ENCODE data around the gene AGO1.
A peak's percentile ranks its signal among the peaks of the same experiment; 100 is the strongest.

AGO1 gene

DNA sequence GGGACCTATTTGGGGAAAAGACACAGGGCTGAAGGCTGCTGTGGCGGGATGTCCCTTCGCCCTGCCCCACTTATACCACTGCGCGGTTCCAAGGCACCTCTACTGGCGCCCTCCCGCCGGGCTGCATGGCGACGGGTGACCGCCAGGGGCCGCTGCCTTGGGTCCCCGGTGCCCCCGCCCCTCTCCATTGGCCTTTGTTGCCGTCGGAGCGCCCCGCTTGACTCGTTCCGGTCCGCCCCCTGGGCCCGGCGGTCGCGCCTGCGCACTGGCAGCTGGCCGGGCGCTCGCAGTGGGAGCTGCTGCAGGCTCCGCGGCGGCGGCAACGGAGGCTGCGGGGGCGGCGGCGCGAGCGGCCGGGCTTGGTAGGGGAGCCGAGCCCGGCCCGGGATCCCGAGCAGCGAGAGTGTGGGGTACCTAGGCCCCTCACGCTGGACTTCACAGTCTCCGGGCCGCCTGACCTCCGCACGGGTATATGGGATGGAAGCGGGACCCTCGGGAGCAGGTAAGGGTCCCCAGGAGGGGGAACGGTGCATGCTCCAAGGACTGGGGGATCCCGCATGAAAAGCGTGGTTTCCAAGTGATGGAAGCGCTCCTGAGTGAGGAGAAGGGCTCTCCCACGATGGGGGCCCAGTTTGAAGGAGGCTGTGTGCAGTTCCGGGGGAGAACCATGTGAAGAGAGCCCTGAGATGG, at the start of gene AGO1:
AGO1 (plus strand) TSS at position 265 of the 690 bp plus-strand sequence; CDS start at position 478, 213 bp downstream.
- Histone ChIP-seq H3K9ac (ENCODE audit: low read length) (peak within 1 kb of the TSS; percentile 90), H3K27ac (ENCODE audit: low read length) (peak within 1 kb of the TSS; percentile 25), H3K4me3 (ENCODE audit: low read length) (peak within 1 kb of the TSS; percentile 98), H3K9me3 (ENCODE audit: insufficient read depth, low read length) (no peaks in the 10 kb centered on the region), H4K20me1 (ENCODE audit: insufficient read depth, low read length) (peaks cover 18% of the 10 kb centered on the region), H3K79me2 (ENCODE audit: low read length) (peaks cover 10% of the 10 kb centered on the region; the same call in 1 of the 2 replicates), H3K4me2 (ENCODE audit: low read length) (peak within 1 kb of the TSS; percentile 72), H3K4me1 (ENCODE audit: low read length) (peaks cover 22% of the 10 kb centered on the region), H3K27me3 (ENCODE audit: low read depth, low read length) (no peaks in the 10 kb centered on the region), H3K36me3 (replicated peaks; ENCODE audit: low read depth, low read length) (no peaks in the 10 kb centered on the region), H2AFZ (ENCODE audit: low read depth, low read length) (peak within 1 kb of the TSS; percentile 80; the same call in 1 of the 2 replicates)
- TF ChIP-seq EZH2phosphoT487 (IDR thresholded peaks at IDR 0.05; ENCODE audit: low read depth), result no peak
- peak; percentile 62 for TF ChIP-seq CTCF (IDR thresholded peaks at IDR 0.05; ENCODE audit: low read depth, low read length)

GRCh38 chr1:35833395-35833794, 49.6 kb upstream of the AGO1 start:
- H3K79me2 ChIP-seq (ENCODE audit: low read length), result no peaks in the 10 kb centered on the region
- H3K27ac ChIP-seq (ENCODE audit: low read length), result no peak overlapping the region
- H3K9me3 ChIP-seq (ENCODE audit: insufficient read depth, low read length), result no peaks in the 10 kb centered on the region
- H4K20me1 ChIP-seq (ENCODE audit: insufficient read depth, low read length), result no peaks in the 10 kb centered on the region
- H2AFZ ChIP-seq (ENCODE audit: low read depth, low read length), result no peak overlapping the region
- peaks cover 1% of the 10 kb centered on the region for H3K4me1 ChIP-seq (ENCODE audit: low read length)
- no peak overlapping the region for H3K4me3 ChIP-seq (ENCODE audit: low read length)
- peaks cover 3% of the 10 kb centered on the region for H3K36me3 ChIP-seq (replicated peaks; ENCODE audit: low read depth, low read length)
- TF ChIP-seq CTCF (IDR thresholded peaks at IDR 0.05; ENCODE audit: low read depth, low read length) (no peak), EZH2phosphoT487 (IDR thresholded peaks at IDR 0.05; ENCODE audit: low read depth) (no peak)
- no peak overlapping the region for H3K9ac ChIP-seq (ENCODE audit: low read length)
- no peak overlapping the region for H3K4me2 ChIP-seq (ENCODE audit: low read length)
- no peaks in the 10 kb centered on the region for H3K27me3 ChIP-seq (ENCODE audit: low read depth, low read length)

DNA sequence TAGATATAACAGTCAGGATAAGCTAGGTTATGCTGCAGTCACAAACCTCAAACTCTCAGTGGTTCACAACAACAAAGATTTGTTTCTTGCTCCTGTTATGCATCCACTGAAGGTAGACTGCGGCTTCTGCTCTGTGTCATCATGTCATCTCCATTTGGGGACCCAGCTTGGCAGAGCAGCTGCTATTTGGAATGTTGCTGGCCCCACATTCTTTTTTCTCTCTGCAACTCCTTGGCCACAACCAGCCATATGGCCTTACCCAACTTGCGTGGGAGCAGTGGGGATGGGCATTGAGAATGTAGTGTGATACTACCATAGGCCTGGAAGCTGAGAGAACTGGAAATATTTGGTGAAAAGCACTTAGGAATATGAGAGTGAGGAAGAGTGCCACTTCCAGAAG, 48.8 kb upstream of the AGO1 start:
- no peak overlapping the region for H3K27ac ChIP-seq (ENCODE audit: low read length)
- no peak overlapping the region for H3K9ac ChIP-seq (ENCODE audit: low read length)
- TF ChIP-seq CTCF (IDR thresholded peaks at IDR 0.05; ENCODE audit: low read depth, low read length), result no peak
- no peak for TF ChIP-seq EZH2phosphoT487 (IDR thresholded peaks at IDR 0.05; ENCODE audit: low read depth)
- peaks cover 4% of the 10 kb centered on the region for H3K4me1 ChIP-seq (ENCODE audit: low read length)
- H3K27me3 ChIP-seq (ENCODE audit: low read depth, low read length), result no peaks in the 10 kb centered on the region
- H3K4me3 ChIP-seq (ENCODE audit: low read length), result no peak overlapping the region
- peaks cover 3% of the 10 kb centered on the region for H3K36me3 ChIP-seq (replicated peaks; ENCODE audit: low read depth, low read length)
- H4K20me1 ChIP-seq (ENCODE audit: insufficient read depth, low read length), result no peaks in the 10 kb centered on the region
- no peak overlapping the region for H3K4me2 ChIP-seq (ENCODE audit: low read length)
- H3K79me2 ChIP-seq (ENCODE audit: low read length), result no peaks in the 10 kb centered on the region
- H2AFZ ChIP-seq (ENCODE audit: low read depth, low read length), result no peak overlapping the region
- H3K9me3 ChIP-seq (ENCODE audit: insufficient read depth, low read length), result no peaks in the 10 kb centered on the region

DNA sequence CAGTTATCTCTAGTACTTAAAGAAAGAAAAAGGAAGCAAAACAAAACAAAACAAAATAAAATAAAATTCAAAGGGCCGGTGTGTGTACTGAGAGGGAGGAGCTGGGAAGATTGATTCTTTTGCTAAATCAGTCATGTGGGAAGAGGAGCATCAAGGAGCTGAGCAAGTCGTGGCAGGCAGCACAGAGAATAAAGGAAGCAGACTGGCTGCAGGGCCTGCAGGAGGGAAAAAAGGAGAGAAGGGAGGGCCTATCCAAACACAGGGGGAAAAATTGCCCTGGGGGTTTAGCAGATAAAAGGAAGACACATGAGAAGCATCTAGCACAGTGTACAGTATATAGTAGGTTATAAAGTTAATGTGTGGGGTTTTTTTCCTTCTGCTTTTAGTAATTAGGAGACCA, 47.6 kb upstream of the AGO1 start:
- TF ChIP-seq CTCF (IDR thresholded peaks at IDR 0.05; ENCODE audit: low read depth, low read length) (no peak), EZH2phosphoT487 (IDR thresholded peaks at IDR 0.05; ENCODE audit: low read depth) (no peak)
- no peak overlapping the region for H3K4me2 ChIP-seq (ENCODE audit: low read length)
- peaks cover 3% of the 10 kb centered on the region for H3K36me3 ChIP-seq (replicated peaks; ENCODE audit: low read depth, low read length)
- H3K27me3 ChIP-seq (ENCODE audit: low read depth, low read length), result no peaks in the 10 kb centered on the region
- H3K4me3 ChIP-seq (ENCODE audit: low read length), result no peak overlapping the region
- no peak overlapping the region for H3K27ac ChIP-seq (ENCODE audit: low read length)
- no peaks in the 10 kb centered on the region for H3K79me2 ChIP-seq (ENCODE audit: low read length)
- H3K9me3 ChIP-seq (ENCODE audit: insufficient read depth, low read length), result no peaks in the 10 kb centered on the region
- H3K9ac ChIP-seq (ENCODE audit: low read length), result no peak overlapping the region
- no peak overlapping the region for H2AFZ ChIP-seq (ENCODE audit: low read depth, low read length)
- H3K4me1 ChIP-seq (ENCODE audit: low read length), result peaks cover 4% of the 10 kb centered on the region
- no peaks in the 10 kb centered on the region for H4K20me1 ChIP-seq (ENCODE audit: insufficient read depth, low read length)

Measured in OCI-LY3 (cell line).